WTC11 (cell line): ENCODE data around the gene RARRES2. TPM values are rescaled to one million over a fixed set of nuclear protein-coding genes. Genes with fewer than 3 reads are reported as not detected.

ENCODE experiments used
- ATAC-seq: fragments of 200-7000 bp; cut with Tn5 transposase; 2 replicates; pipeline ENCODE4 v1.10.0; 2021; ENCODE audit warnings: mild to moderate bottlenecking, moderate library complexity
- CTCF ChIA-PET: fragments of 300-600 bp; sonication (Branson Sonifier 250); formaldehyde crosslinking; loops from one replicate; lab custom pipeline; 2021; ENCODE audit warnings: antibody characterized with exemption; lab: Charles Lee
- POLR2A ChIA-PET: fragments of 350-600 bp; sonication (Branson Sonifier 250); formaldehyde crosslinking; loops from one replicate; lab custom pipeline; 2021; ENCODE audit warnings: antibody characterized with exemption; lab: Charles Lee
- DNase-seq: peaks from one replicate; pipeline ENCODE4 v3.0.0; 2021; ENCODE audit warnings: low spot score
- H3K27ac Mint-ChIP-seq: 2 replicates; pipeline ENCODE4 v1.8.0; 2021; ENCODE audit warnings: mixed read lengths
- H3K27me3 Mint-ChIP-seq: 2 replicates; pipeline ENCODE4 v1.8.0; 2021; ENCODE audit warnings: low read depth, mild to moderate bottlenecking, moderate library complexity, mixed read lengths
- H3K36me3 Mint-ChIP-seq: 2 replicates; pipeline ENCODE4 v1.8.0; 2021; ENCODE audit warnings: mixed read lengths
- H3K4me1 Mint-ChIP-seq: 2 replicates; pipeline ENCODE4 v1.8.0; 2022; ENCODE audit warnings: mixed read lengths
- H3K4me3 Mint-ChIP-seq: 2 replicates; pipeline ENCODE4 v1.8.0; 2021; ENCODE audit warnings: mild to moderate bottlenecking, moderate library complexity, mixed read lengths
- H3K9me3 Mint-ChIP-seq: 2 replicates; pipeline ENCODE4 v1.8.0; 2021; ENCODE audit warnings: mixed read lengths
- ARID4B ChIP-seq: sonication (generic); formaldehyde crosslinking; IDR thresholded peaks from 2 replicates; pipeline ENCODE4 v1.8.0; 2023; ENCODE audit warnings: missing genetic modification reagents, mild to moderate bottlenecking, borderline replicate concordance
- ATF2 ChIP-seq: sonication (generic); formaldehyde crosslinking; IDR thresholded peaks from 2 replicates; pipeline ENCODE4 v1.8.1; 2022; ENCODE audit warnings: low read depth, missing genetic modification reagents, borderline replicate concordance
- ATF3 ChIP-seq: sonication (generic); formaldehyde crosslinking; conservative IDR thresholded peaks from 2 replicates; pipeline ENCODE4 v1.8.1; 2022; ENCODE audit warnings: mild to moderate bottlenecking, missing genetic modification reagents
- ATF6 ChIP-seq: sonication (generic); formaldehyde crosslinking; IDR thresholded peaks from 2 replicates; pipeline ENCODE4 v1.8.1; 2023; ENCODE audit warnings: mild to moderate bottlenecking, missing genetic modification reagents
- ELF4 ChIP-seq: sonication (generic); formaldehyde crosslinking; IDR thresholded peaks from 2 replicates; pipeline ENCODE4 v1.8.1; 2022; ENCODE audit warnings: low read depth, mild to moderate bottlenecking, moderate library complexity, missing genetic modification reagents
- EMX1 ChIP-seq: fragments of 250-450 bp; sonication (Bioruptor Pico); IDR thresholded peaks from 2 replicates; pipeline ENCODE4 v1.8.0; 2021; ENCODE audit warnings: mild to moderate bottlenecking
- FOXJ3 ChIP-seq: sonication (generic); formaldehyde crosslinking; IDR thresholded peaks from 2 replicates; pipeline ENCODE4 v1.9.0; 2021; ENCODE audit warnings: missing genetic modification reagents, mild to moderate bottlenecking, borderline replicate concordance
- GABPB1 ChIP-seq: sonication (generic); formaldehyde crosslinking; IDR thresholded peaks from 2 replicates; pipeline ENCODE4 v1.8.1; 2023; ENCODE audit warnings: mild to moderate bottlenecking, missing genetic modification reagents
- GTF2I ChIP-seq: fragments of 250-450 bp; sonication (Bioruptor Pico); conservative IDR thresholded peaks from 2 replicates; pipeline ENCODE4 v1.4.0; 2021; ENCODE audit warnings: mild to moderate bottlenecking
- IRF2 ChIP-seq: sonication (generic); formaldehyde crosslinking; IDR thresholded peaks from 2 replicates; pipeline ENCODE4 v1.8.0; 2022; ENCODE audit warnings: low read depth, missing genetic modification reagents, borderline replicate concordance
- JAZF1 ChIP-seq: fragments of 250-450 bp; sonication (Bioruptor Pico); IDR thresholded peaks from 2 replicates; pipeline ENCODE4 v1.9.0; 2021; ENCODE audit warnings: moderate library complexity, mild to moderate bottlenecking, inconsistent platforms
- JUN ChIP-seq: sonication (generic); formaldehyde crosslinking; IDR thresholded peaks from 2 replicates; pipeline ENCODE4 v1.8.0; 2023; ENCODE audit warnings: mild to moderate bottlenecking, missing genetic modification reagents
- KAT7 ChIP-seq: sonication (generic); formaldehyde crosslinking; IDR thresholded peaks from 2 replicates; pipeline ENCODE4 v1.8.1; 2023; ENCODE audit warnings: missing genetic modification reagents, mild to moderate bottlenecking, borderline replicate concordance
- NFATC4 ChIP-seq: fragments of 250-450 bp; sonication (Bioruptor Pico); IDR thresholded peaks from 2 replicates; pipeline ENCODE4 v1.9.0; 2021; ENCODE audit warnings: mild to moderate bottlenecking
- RORB ChIP-seq: fragments of 250-450 bp; sonication (Bioruptor Pico); IDR thresholded peaks from 2 replicates; pipeline ENCODE4 v1.9.0; 2021; ENCODE audit warnings: mild to moderate bottlenecking
- TEAD1 ChIP-seq: sonication (generic); formaldehyde crosslinking; IDR thresholded peaks from 2 replicates; pipeline ENCODE4 v1.8.0; 2022; ENCODE audit warnings: mild to moderate bottlenecking, missing genetic modification reagents
- TEAD4 ChIP-seq: sonication (generic); formaldehyde crosslinking; IDR thresholded peaks from 2 replicates; pipeline ENCODE4 v1.8.0; 2022; ENCODE audit warnings: mild to moderate bottlenecking, missing genetic modification reagents
- ZBTB43 ChIP-seq: sonication (generic); formaldehyde crosslinking; IDR thresholded peaks from 2 replicates; pipeline ENCODE4 v1.8.1; 2023; ENCODE audit warnings: mild to moderate bottlenecking, missing genetic modification reagents
- ZNF532 ChIP-seq: fragments of 250-450 bp; sonication (Bioruptor Pico); IDR thresholded peaks from 2 replicates; pipeline ENCODE4 v1.9.0; 2021; ENCODE audit warnings: mild to moderate bottlenecking, borderline replicate concordance
- ZSCAN18 ChIP-seq: fragments of 250-450 bp; sonication (Bioruptor Pico); IDR thresholded peaks from 2 replicates; pipeline ENCODE4 v2.1.2; 2022; ENCODE audit warnings: mild to moderate bottlenecking, moderate library complexity
- total RNA-seq: library from RNA; stranded (reverse); gene quantifications from 3 replicates; pipeline ENCODE4 v1.2.3, GENCODE V29; 2021

The RARRES2 gene
- total RNA-seq, 1 experiment from 2014 or later, result 230 TPM

GRCh38 chr7:150358988-150359621 is 17.7 kb upstream of the RARRES2 start:
- ChIA-PET POLR2A (interaction anchor here (0.7 kb wide), 1 partner anchor 48 kb away, joined by 5 read pairs; no protein-coding TSS in a partner anchor), CTCF (interaction anchor here (1.0 kb wide), 1 partner anchor 10 kb away, joined by 4 read pairs; no protein-coding TSS in a partner anchor)
- H3K36me3 Mint-ChIP-seq, result no peaks in the 10 kb centered on the region
- H3K9me3 Mint-ChIP-seq, result no peaks in the 10 kb centered on the region; the same call in 1 of the 2 replicates
- ATAC-seq (no peak), DNase-seq (no peak)
- no peak overlapping the region for H3K4me3 Mint-ChIP-seq
- H3K27ac Mint-ChIP-seq, result no peak overlapping the region
- no peaks in the 10 kb centered on the region; the same call in 1 of the 2 replicates for H3K27me3 Mint-ChIP-seq
- no peak for TF ChIP-seq RORB (CRISPR knock-in tag)
- TF ChIP-seq ZSCAN18 (CRISPR knock-in tag), result no peak
- no peak for TF ChIP-seq GABPB1 (CRISPR knock-in tag)
- no peak for TF ChIP-seq GTF2I
- no peak for TF ChIP-seq IRF2 (CRISPR knock-in tag)
- no peak for TF ChIP-seq ATF3 (CRISPR knock-in tag)
- no peak for TF ChIP-seq ZNF532 (CRISPR knock-in tag)
- TF ChIP-seq FOXJ3 (CRISPR knock-in tag), result no peak
- TF ChIP-seq KAT7 (CRISPR knock-in tag), result no peak
- no peak for TF ChIP-seq ARID4B (CRISPR knock-in tag)
- TF ChIP-seq TEAD4 (CRISPR knock-in tag), result no peak
- TF ChIP-seq ZBTB43 (CRISPR knock-in tag), result no peak
- TF ChIP-seq JAZF1, result no peak
- TF ChIP-seq ATF2 (CRISPR knock-in tag), result no peak
- no peak for TF ChIP-seq NFATC4
- no peak for TF ChIP-seq ATF6 (CRISPR knock-in tag)
- TF ChIP-seq TEAD1 (CRISPR knock-in tag), result no peak
- TF ChIP-seq JUN (CRISPR knock-in tag), result no peak
- TF ChIP-seq EMX1 (CRISPR knock-in tag), result no peak
- TF ChIP-seq ELF4 (CRISPR knock-in tag), result no peak
- peaks cover 45% of the 10 kb centered on the region for H3K4me1 Mint-ChIP-seq
